Osteoblast (primary cell): ENCODE measurements around the gene SUSD5. TPM values are rescaled to one million over a fixed set of nuclear protein-coding genes. Genes with fewer than 3 reads are reported as not detected.
"Not testable (repeated sequence)": the region's sequence is repeated elsewhere in the genome, so short reads cannot be mapped to it uniquely, and the experiment has no call there.

Experiments used
- DNase-seq: peaks from one replicate; pipeline ENCODE4 v3.0.0; 2011; ENCODE audit warnings: low spot score, mixed read lengths; ENCODE audit not compliant: insufficient read length; ENCODE audit errors: missing footprints
- H2AFZ ChIP-seq: 2 replicates; pipeline ENCODE4 v1.6.0; 2011; ENCODE audit warnings: mild to moderate bottlenecking, low read length
- H3K27ac ChIP-seq: 2 replicates; pipeline ENCODE4 v1.5.1; 2011; ENCODE audit warnings: mild to moderate bottlenecking, low read depth, low read length, moderate library complexity
- H3K27me3 ChIP-seq: 2 replicates; pipeline ENCODE4 v1.6.0; 2012; ENCODE audit warnings: mild to moderate bottlenecking, control low read depth, inconsistent platforms, low read length, moderate library complexity; ENCODE audit not compliant: insufficient read depth
- H3K36me3 ChIP-seq: 2 replicates; pipeline ENCODE4 v1.5.1; 2011; ENCODE audit warnings: mild to moderate bottlenecking, low read length, control low read depth, moderate library complexity; ENCODE audit not compliant: insufficient read depth
- H3K4me1 ChIP-seq: 2 replicates; pipeline ENCODE4 v1.5.1; 2011; ENCODE audit warnings: mild to moderate bottlenecking, low read length, control low read depth, moderate library complexity; ENCODE audit not compliant: insufficient read depth
- H3K4me2 ChIP-seq: 2 replicates; pipeline ENCODE4 v1.6.0; 2011; ENCODE audit warnings: mild to moderate bottlenecking, low read length; ENCODE audit not compliant: insufficient read depth
- H3K4me3 ChIP-seq: fragments of 200-600 bp; sonication (generic); 3 replicates; pipeline ENCODE4 v1.5.1; 2012; ENCODE audit warnings: mild to moderate bottlenecking, low read length, inconsistent platforms; ENCODE audit not compliant: insufficient read depth
- H3K79me2 ChIP-seq: 2 replicates; pipeline ENCODE4 v1.6.0; 2012; ENCODE audit warnings: mild to moderate bottlenecking, low read length, control low read depth, inconsistent platforms; ENCODE audit not compliant: insufficient read depth
- H3K9me3 ChIP-seq: 2 replicates; pipeline ENCODE4 v1.5.1; 2011; ENCODE audit warnings: low read depth, low read length, control low read depth
- H4K20me1 ChIP-seq: 2 replicates; pipeline ENCODE4 v1.6.0; 2012; ENCODE audit warnings: mild to moderate bottlenecking, low read length, control low read depth; ENCODE audit not compliant: insufficient read depth
- CTCF ChIP-seq: IDR thresholded peaks from 2 replicates; pipeline ENCODE4 v1.5.1; 2011; ENCODE audit warnings: mild to moderate bottlenecking, low read depth, low read length, moderate library complexity; ENCODE audit errors: extremely low read depth
- total RNA-seq: library from RNA; depleted of rRNA; stranded (reverse); fragments of >200 nt; gene quantifications from 2 replicates; pipeline ENCODE4 v1.2.3, GENCODE V29; 2012

Gene SUSD5
- total RNA-seq, 1 donor, result 10.9 TPM

DNA sequence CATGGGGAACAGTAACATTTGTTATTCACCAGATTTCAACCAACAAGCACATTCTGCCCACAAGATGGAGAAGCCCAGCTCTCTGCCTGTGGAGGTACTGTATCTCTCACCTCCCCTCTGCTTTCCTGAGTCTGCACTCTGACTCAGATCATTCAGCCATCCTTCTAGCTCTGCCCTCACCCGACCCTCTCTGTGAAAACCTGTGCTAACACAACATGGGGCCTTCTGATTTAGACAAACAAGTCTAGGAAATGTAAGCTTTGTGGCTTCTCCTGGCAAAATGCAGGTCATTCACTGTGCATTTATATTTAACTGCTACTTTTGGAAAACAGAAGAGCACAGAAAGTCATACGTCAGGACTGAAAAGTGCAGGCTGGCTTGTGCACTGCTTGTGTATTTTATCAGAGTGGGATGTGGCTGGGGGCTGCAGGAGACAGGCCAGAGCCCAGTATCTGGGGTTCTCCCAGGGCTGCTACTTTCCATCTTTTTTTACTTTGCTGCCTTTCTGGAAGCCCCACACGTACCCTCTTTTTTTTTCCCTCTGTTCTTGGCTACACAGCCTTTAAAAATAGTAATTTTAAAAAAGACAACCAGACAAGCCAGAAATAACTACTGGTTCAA lies 50.8 kb downstream of the SUSD5 start:
- Histone ChIP-seq H3K4me3 (no peak overlapping the region), H3K27me3 (no peaks in the 10 kb centered on the region), H2AFZ (no peak overlapping the region), H3K9me3 (no peaks in the 10 kb centered on the region), H3K36me3 (no peaks in the 10 kb centered on the region), H3K4me1 (no peaks in the 10 kb centered on the region), H3K27ac (no peak overlapping the region), H3K4me2 (no peak overlapping the region), H4K20me1 (no peaks in the 10 kb centered on the region), H3K79me2 (no peaks in the 10 kb centered on the region)
- DNase-seq, result peak; percentile 34
- no peak for TF ChIP-seq CTCF

DNA sequence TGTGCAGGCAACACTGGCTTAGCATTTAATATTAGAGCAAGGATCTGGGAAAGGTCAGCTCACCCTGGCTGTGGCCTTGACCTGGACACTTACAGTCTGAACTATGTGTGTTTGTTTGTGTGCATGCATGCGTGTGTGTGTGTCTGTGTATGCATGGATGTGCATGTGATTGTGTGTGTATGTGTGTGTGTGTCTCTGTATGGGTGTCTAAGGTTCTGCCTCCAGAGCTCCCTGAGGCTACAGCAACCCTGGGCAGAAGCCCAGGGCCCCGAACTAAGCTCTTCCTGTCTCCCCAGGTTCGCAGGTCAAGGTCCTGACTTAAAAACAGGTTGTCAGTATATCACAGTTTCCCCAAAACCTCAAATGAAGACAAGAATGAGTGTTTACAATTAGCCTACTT lies 51.3 kb downstream of the SUSD5 start:
- DNase-seq, result no peak
- Histone ChIP-seq H3K79me2 (no peaks in the 10 kb centered on the region), H3K27me3 (no peaks in the 10 kb centered on the region)

DNA sequence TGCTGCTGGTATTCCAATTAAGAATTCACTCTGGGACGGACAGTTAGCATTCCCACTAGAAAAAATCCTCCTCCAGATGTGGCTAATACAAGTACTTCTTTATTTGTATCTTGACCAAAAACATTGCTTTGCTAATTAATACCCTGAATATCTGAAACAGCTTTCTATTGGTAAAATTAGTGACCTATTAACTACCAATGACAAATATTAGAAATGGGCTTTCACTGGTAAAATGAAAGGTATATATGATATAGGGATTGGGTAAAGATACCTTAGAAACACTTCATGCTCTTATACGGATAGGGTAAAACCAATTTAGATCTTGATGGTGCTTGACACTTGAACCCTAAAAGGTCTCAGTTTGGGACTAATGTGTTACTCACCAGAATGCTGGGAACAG lies 52.5 kb downstream of the SUSD5 start:
- H4K20me1 ChIP-seq, result no peaks in the 10 kb centered on the region
- no peaks in the 10 kb centered on the region for H3K27me3 ChIP-seq
- H3K27ac ChIP-seq, result no peak overlapping the region
- H3K4me2 ChIP-seq, result no peak overlapping the region
- DNase-seq, result no peak
- H2AFZ ChIP-seq, result no peak overlapping the region
- H3K9me3 ChIP-seq, result no peaks in the 10 kb centered on the region
- no peaks in the 10 kb centered on the region for H3K4me1 ChIP-seq
- no peak for TF ChIP-seq CTCF
- no peaks in the 10 kb centered on the region for H3K36me3 ChIP-seq
- H3K79me2 ChIP-seq, result no peaks in the 10 kb centered on the region
- no peak overlapping the region for H3K4me3 ChIP-seq

More for the DNA sequence above, 51.3 kb downstream of the SUSD5 start:
- Histone ChIP-seq H3K4me2 (no peak overlapping the region), H3K36me3 (no peaks in the 10 kb centered on the region), H3K27ac (no peak overlapping the region), H3K4me3 (no peak overlapping the region), H3K9me3 (no peaks in the 10 kb centered on the region), H2AFZ (no peak overlapping the region), H4K20me1 (no peaks in the 10 kb centered on the region), H3K4me1 (no peaks in the 10 kb centered on the region)
- no peak for TF ChIP-seq CTCF

- Histone ChIP-seq H3K27ac (no peak overlapping the region), H3K4me1 (no peaks in the 10 kb centered on the region), H2AFZ (no peak overlapping the region), H3K9me3 (no peaks in the 10 kb centered on the region), H3K79me2 (no peaks in the 10 kb centered on the region), H3K4me2 (no peak overlapping the region), H3K4me3 (no peak overlapping the region), H3K27me3 (no peaks in the 10 kb centered on the region), H4K20me1 (no peaks in the 10 kb centered on the region), H3K36me3 (no peaks in the 10 kb centered on the region)
- DNase-seq, result no peak
- no peak for TF ChIP-seq CTCF
Observed at GRCh38 chr3:33165372-33165771, 53.2 kb downstream of the SUSD5 start.

GRCh38 chr3:33162621-33163020 lies 56.0 kb downstream of the SUSD5 start:
- H3K27ac ChIP-seq, DNase-seq, H2AFZ ChIP-seq, H3K36me3 ChIP-seq, H3K4me3 ChIP-seq, H4K20me1 ChIP-seq, H3K79me2 ChIP-seq, H3K4me2 ChIP-seq, H3K4me1 ChIP-seq, H3K27me3 ChIP-seq, H3K9me3 ChIP-seq: not testable (repeated sequence)
